Measurements from ENCODE around the gene HORMAD1.
"Not testable (repeated sequence)": the region's sequence is repeated elsewhere in the genome, so short reads cannot be mapped to it uniquely, and the experiment has no call there.

HORMAD1 gene

DNA sequence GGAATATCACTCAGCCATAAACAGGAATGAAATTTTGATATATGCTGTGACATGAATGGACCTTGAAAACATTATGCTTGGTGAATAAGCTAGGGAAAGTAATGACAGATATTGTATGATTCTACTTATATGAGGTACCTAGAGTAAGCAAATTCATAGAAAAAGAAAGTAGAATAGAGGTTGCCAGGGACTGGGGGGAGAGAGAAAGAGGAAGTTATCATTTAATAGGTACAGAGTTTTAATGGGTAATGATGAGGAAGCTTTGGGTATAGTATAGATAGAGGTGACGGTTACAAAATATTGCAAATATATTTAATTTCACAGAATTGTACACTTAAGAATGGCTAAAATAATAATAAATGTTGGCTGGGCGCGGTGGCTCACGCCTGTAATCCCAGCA, 60.1 kb downstream of the HORMAD1 start:
- Histone ChIP-seq H3K36me3 (ENCODE audit: low read depth) (peaks cover 49% of the 10 kb centered on the region), H3K4me1 (ENCODE audit: insufficient read depth, poor library complexity, severe bottlenecking) (peaks cover 19% of the 10 kb centered on the region), H3K27me3 (ENCODE audit: insufficient read depth, poor library complexity, severe bottlenecking) (no peaks in the 10 kb centered on the region), H3K9me3 (ENCODE audit: severe bottlenecking) (no peaks in the 10 kb centered on the region), H3K27ac (ENCODE audit: poor library complexity, severe bottlenecking) (peak overlapping the region; percentile 33), H3K4me3 (ENCODE audit: severe bottlenecking) (no peak overlapping the region)
- ATAC-seq (ENCODE audit: low read depth) (no peak), DNase-seq (ENCODE audit: low spot score) (no peak)
- TF ChIP-seq, protein P1, sequence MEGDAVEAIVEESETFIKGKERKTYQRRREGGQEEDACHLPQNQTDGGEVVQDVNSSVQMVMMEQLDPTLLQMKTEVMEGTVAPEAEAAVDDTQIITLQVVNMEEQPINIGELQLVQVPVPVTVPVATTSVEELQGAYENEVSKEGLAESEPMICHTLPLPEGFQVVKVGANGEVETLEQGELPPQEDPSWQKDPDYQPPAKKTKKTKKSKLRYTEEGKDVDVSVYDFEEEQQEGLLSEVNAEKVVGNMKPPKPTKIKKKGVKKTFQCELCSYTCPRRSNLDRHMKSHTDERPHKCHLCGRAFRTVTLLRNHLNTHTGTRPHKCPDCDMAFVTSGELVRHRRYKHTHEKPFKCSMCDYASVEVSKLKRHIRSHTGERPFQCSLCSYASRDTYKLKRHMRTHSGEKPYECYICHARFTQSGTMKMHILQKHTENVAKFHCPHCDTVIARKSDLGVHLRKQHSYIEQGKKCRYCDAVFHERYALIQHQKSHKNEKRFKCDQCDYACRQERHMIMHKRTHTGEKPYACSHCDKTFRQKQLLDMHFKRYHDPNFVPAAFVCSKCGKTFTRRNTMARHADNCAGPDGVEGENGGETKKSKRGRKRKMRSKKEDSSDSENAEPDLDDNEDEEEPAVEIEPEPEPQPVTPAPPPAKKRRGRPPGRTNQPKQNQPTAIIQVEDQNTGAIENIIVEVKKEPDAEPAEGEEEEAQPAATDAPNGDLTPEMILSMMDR (IDR thresholded peaks at IDR 0.05; ENCODE audit: poor library complexity, severe bottlenecking): no peak

DNA sequence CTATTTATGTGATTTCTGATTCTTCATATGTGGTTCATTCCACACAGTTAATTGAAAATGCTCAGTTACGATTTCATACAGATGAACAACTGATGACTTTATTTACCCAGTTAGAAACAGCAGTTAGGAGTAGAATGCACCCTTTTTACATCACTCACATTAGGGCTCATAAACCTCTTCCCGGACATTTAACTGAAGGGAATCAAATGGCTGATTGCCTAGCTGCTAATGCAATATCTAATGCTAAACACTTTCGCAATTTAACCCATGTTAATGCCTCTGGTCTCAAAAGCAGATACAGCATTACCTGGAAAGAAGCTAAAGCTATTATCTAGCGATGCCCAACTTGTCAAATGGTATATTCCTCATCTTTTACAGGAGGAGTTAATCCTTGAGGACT, 63.6 kb downstream of the HORMAD1 start:
- H3K27me3 ChIP-seq (ENCODE audit: insufficient read depth, poor library complexity, severe bottlenecking); ATAC-seq (ENCODE audit: low read depth); H3K9me3 ChIP-seq (ENCODE audit: severe bottlenecking); DNase-seq (ENCODE audit: low spot score); H3K27ac ChIP-seq (ENCODE audit: poor library complexity, severe bottlenecking); H3K4me3 ChIP-seq (ENCODE audit: severe bottlenecking): not testable (repeated sequence)
- Histone ChIP-seq H3K4me1 (ENCODE audit: insufficient read depth, poor library complexity, severe bottlenecking) (peaks cover 15% of the 10 kb centered on the region), H3K36me3 (ENCODE audit: low read depth) (peaks cover 36% of the 10 kb centered on the region)

- peaks cover 26% of the 10 kb centered on the region for H3K36me3 ChIP-seq (ENCODE audit: low read depth)
- not testable (repeated sequence) for H3K27me3 ChIP-seq (ENCODE audit: insufficient read depth, poor library complexity, severe bottlenecking); ATAC-seq (ENCODE audit: low read depth); DNase-seq (ENCODE audit: low spot score); H3K9me3 ChIP-seq (ENCODE audit: severe bottlenecking); H3K27ac ChIP-seq (ENCODE audit: poor library complexity, severe bottlenecking); H3K4me1 ChIP-seq (ENCODE audit: insufficient read depth, poor library complexity, severe bottlenecking); H3K4me3 ChIP-seq (ENCODE audit: severe bottlenecking)
Measured at GRCh38 chr1:150654635-150655034, 66.1 kb downstream of the HORMAD1 start.

GRCh38 chr1:150650193-150650592, 70.5 kb downstream of the HORMAD1 start:
- Histone ChIP-seq H3K27me3 (ENCODE audit: insufficient read depth, poor library complexity, severe bottlenecking) (no peaks in the 10 kb centered on the region), H3K4me3 (ENCODE audit: severe bottlenecking) (no peak overlapping the region), H3K27ac (ENCODE audit: poor library complexity, severe bottlenecking) (no peak overlapping the region), H3K9me3 (ENCODE audit: severe bottlenecking) (no peaks in the 10 kb centered on the region), H3K4me1 (ENCODE audit: insufficient read depth, poor library complexity, severe bottlenecking) (no peaks in the 10 kb centered on the region), H3K36me3 (ENCODE audit: low read depth) (peaks cover 55% of the 10 kb centered on the region)
- no peak for DNase-seq (ENCODE audit: low spot score)
- ATAC-seq (ENCODE audit: low read depth): no peak
- TF ChIP-seq, protein P1 (IDR thresholded peaks at IDR 0.05; ENCODE audit: poor library complexity, severe bottlenecking): no peak

GRCh38 chr1:150649441-150650075, 71.1 kb downstream of the HORMAD1 start:
- Histone ChIP-seq H3K36me3 (ENCODE audit: low read depth) (peaks cover 52% of the 10 kb centered on the region), H3K27ac (ENCODE audit: poor library complexity, severe bottlenecking) (no peak overlapping the region), H3K4me1 (ENCODE audit: insufficient read depth, poor library complexity, severe bottlenecking) (no peaks in the 10 kb centered on the region), H3K4me3 (ENCODE audit: severe bottlenecking) (no peak overlapping the region), H3K27me3 (ENCODE audit: insufficient read depth, poor library complexity, severe bottlenecking) (no peaks in the 10 kb centered on the region), H3K9me3 (ENCODE audit: severe bottlenecking) (no peaks in the 10 kb centered on the region)
- no peak for ATAC-seq (ENCODE audit: low read depth)
- TF ChIP-seq, protein P1 (IDR thresholded peaks at IDR 0.05; ENCODE audit: poor library complexity, severe bottlenecking): no peak
- DNase-seq (ENCODE audit: low spot score): no peak

All from RWPE2 (cell line).